K562 (cell line): Measurements from ENCODE around the gene ATRN.

Experiments used
- ID3 ChIP-seq, 2 experiments: fragments of 250-450 bp in 1 of 2; fragments of 450-650 bp in 1 of 2; sonication (Bioruptor Pico) in 1 of 2; IDR thresholded peaks; 2 replicates each; pipeline versions ENCODE4 v1.6.1 to v1.8.0; 2016 to 2021; ENCODE audit warnings: mild to moderate bottlenecking in 2 of 2, moderate library complexity in 2 of 2, missing compliant biosample characterization in 1 of 2, missing genetic modification characterization in 1 of 2
- MTF1 ChIP-seq: fragments of 250-450 bp; sonication (Bioruptor Pico); IDR thresholded peaks from 2 replicates; pipeline ENCODE4 v1.9.0; 2021; ENCODE audit warnings: moderate library complexity, mild to moderate bottlenecking, inconsistent platforms, borderline replicate concordance
- POLR2A ChIP-seq: fragments of 450-650 bp; conservative IDR thresholded peaks from 2 replicates; pipeline ENCODE4 v1.6.1; 2016
- SETDB1 ChIP-seq: IDR thresholded peaks from one replicate; pipeline ENCODE4 v1.6.1; 2012; ENCODE audit warnings: low read length, control low read depth, inconsistent platforms
- USF1 ChIP-seq: sonication (generic); formaldehyde crosslinking; IDR thresholded peaks from 2 replicates; pipeline ENCODE4 v1.9.0; 2022; ENCODE audit warnings: mild to moderate bottlenecking, missing genetic modification reagents
- ZBTB1 ChIP-seq: sonication (generic); formaldehyde crosslinking; IDR thresholded peaks from 2 replicates; pipeline ENCODE4 v1.8.1; 2023; ENCODE audit warnings: missing genetic modification reagents, low read depth, mild to moderate bottlenecking, borderline replicate concordance
- ZNF324 ChIP-seq: fragments of 250-450 bp; sonication (Bioruptor Pico); IDR thresholded peaks from 2 replicates; pipeline ENCODE4 v1.4.0; 2020; ENCODE audit warnings: mild to moderate bottlenecking
- TF ChIP-seq, protein P1 (sequence below): fragments of 450-650 bp; formaldehyde crosslinking; IDR thresholded peaks from 2 replicates; pipeline ENCODE4 v1.4.0; 2022; ENCODE audit warnings: missing genetic modification characterization

GRCh38 chr20:3677733-3678132 lies 206.9 kb downstream of the ATRN start:
- TF ChIP-seq POLR2A (no peak), MTF1 (no peak), ID3 (CRISPR knock-in tag; IDR thresholded peaks at IDR 0.05) (no peak), ID3 (tag; IDR thresholded peaks at IDR 0.05) (no peak), ZBTB1 (CRISPR knock-in tag) (no peak), ZNF324 (CRISPR knock-in tag) (no peak), SETDB1 (no peak), USF1 (CRISPR knock-in tag) (no peak)
- TF ChIP-seq, protein P1, sequence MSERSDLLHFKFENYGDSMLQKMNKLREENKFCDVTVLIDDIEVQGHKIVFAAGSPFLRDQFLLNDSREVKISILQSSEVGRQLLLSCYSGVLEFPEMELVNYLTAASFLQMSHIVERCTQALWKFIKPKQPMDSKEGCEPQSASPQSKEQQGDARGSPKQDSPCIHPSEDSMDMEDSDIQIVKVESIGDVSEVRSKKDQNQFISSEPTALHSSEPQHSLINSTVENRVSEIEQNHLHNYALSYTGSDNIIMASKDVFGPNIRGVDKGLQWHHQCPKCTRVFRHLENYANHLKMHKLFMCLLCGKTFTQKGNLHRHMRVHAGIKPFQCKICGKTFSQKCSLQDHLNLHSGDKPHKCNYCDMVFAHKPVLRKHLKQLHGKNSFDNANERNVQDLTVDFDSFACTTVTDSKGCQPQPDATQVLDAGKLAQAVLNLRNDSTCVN: no peak
